K562 (cell line): ENCODE data around the gene CDCP1. TPM values are rescaled to one million over a fixed set of nuclear protein-coding genes. Genes with fewer than 3 reads are reported as not detected.

Source experiments
- CC2D1A ChIP-seq: fragments of 450-650 bp; IDR thresholded peaks from 2 replicates; pipeline ENCODE4 v1.6.1; 2017; ENCODE audit warnings: mild to moderate bottlenecking
- DIDO1 ChIP-seq: fragments of 450-650 bp; IDR thresholded peaks from 2 replicates; pipeline ENCODE4 v1.6.1; 2016; ENCODE audit warnings: low read depth, missing biosample characterization, missing genetic modification characterization
- DNMT1 ChIP-seq: fragments of 450-650 bp; IDR thresholded peaks from 2 replicates; pipeline ENCODE4 v1.6.1; 2016; ENCODE audit warnings: antibody characterized with exemption, mild to moderate bottlenecking
- DPF2 ChIP-seq: fragments of 450-650 bp; IDR thresholded peaks from 2 replicates; pipeline ENCODE4 v1.6.1; 2016
- EHMT2 ChIP-seq: fragments of 450-650 bp; IDR thresholded peaks from 2 replicates; pipeline ENCODE4 v1.6.1; 2018; ENCODE audit warnings: antibody characterized with exemption
- FOXA3 ChIP-seq, 2 experiments: fragments of 450-650 bp in 1 of 2; sonication (generic) in 1 of 2; formaldehyde crosslinking; IDR thresholded peaks in 1 of 2; conservative IDR thresholded peaks in 1 of 2; 2 replicates each; pipeline versions ENCODE4 v1.4.0 to v1.8.0; 2020 to 2022; ENCODE audit warnings: mild to moderate bottlenecking in 2 of 2, missing genetic modification reagents in 1 of 2
- FOXP1 ChIP-seq: sonication (generic); formaldehyde crosslinking; IDR thresholded peaks from 2 replicates; pipeline ENCODE4 v1.8.0; 2022; ENCODE audit warnings: mild to moderate bottlenecking, missing genetic modification reagents
- MTF1 ChIP-seq: fragments of 250-450 bp; sonication (Bioruptor Pico); IDR thresholded peaks from 2 replicates; pipeline ENCODE4 v1.9.0; 2021; ENCODE audit warnings: moderate library complexity, mild to moderate bottlenecking, inconsistent platforms, borderline replicate concordance
- NR2C1 ChIP-seq, 2 experiments: fragments of 450-650 bp; IDR thresholded peaks; 2 replicates each; pipeline ENCODE4 v1.6.1; 2017; ENCODE audit warnings: mild to moderate bottlenecking in 2 of 2, antibody characterized with exemption in 1 of 2, inconsistent platforms in 1 of 2, missing compliant biosample characterization in 1 of 2, missing genetic modification characterization in 1 of 2
- NR2C2 ChIP-seq, 2 experiments: fragments of 200-800 bp in 1 of 2; sonication (Bioruptor generic) in 1 of 2; sonication (generic) in 1 of 2; formaldehyde crosslinking in 1 of 2; IDR thresholded peaks; 2 replicates each; pipeline versions ENCODE4 v1.6.1 to v1.8.0; 2016 to 2022; ENCODE audit warnings: mild to moderate bottlenecking in 1 of 2, missing compliant biosample characterization in 1 of 2, missing genetic modification characterization in 1 of 2, missing genetic modification reagents in 1 of 2
- SMAD2 ChIP-seq: fragments of 150-350 bp; IDR thresholded peaks from 2 replicates; pipeline ENCODE4 v1.6.1; 2014; ENCODE audit warnings: low read depth, mild to moderate bottlenecking, low read length
- TAF7 ChIP-seq: fragments of 450-650 bp; IDR thresholded peaks from 2 replicates; pipeline ENCODE4 v1.6.1; 2016; ENCODE audit warnings: missing genetic modification characterization, missing compliant biosample characterization
- TCF3 ChIP-seq: sonication (generic); formaldehyde crosslinking; IDR thresholded peaks from 2 replicates; pipeline ENCODE4 v1.4.0; 2020; ENCODE audit warnings: mild to moderate bottlenecking, missing genetic modification reagents
- TFAM ChIP-seq: fragments of 250-450 bp; sonication (Bioruptor Pico); conservative IDR thresholded peaks from 2 replicates; pipeline ENCODE4 v1.5.0; 2021; ENCODE audit warnings: mild to moderate bottlenecking, moderate library complexity
- WHSC1 ChIP-seq: IDR thresholded peaks from one replicate; pipeline ENCODE4 v1.6.1; 2012; ENCODE audit warnings: low read length, control low read depth, inconsistent platforms
- ZNF121 ChIP-seq: sonication (generic); formaldehyde crosslinking; conservative IDR thresholded peaks from 2 replicates; pipeline ENCODE4 v1.8.0; 2022; ENCODE audit warnings: missing genetic modification reagents
- polyA plus RNA-seq, 8 experiments: library from polyadenylated mRNA; depleted of rRNA in 4 of 8; stranded (reverse) in 5 of 8; unstranded in 3 of 8; fragments of >200 nt; fragmentation: Nextera tagmentation in 2 of 8; fragmentation: Illumina TruSeq in 1 of 8; extraction: Ambion mirVana in 2 of 8; extraction: Trizol in 1 of 8; gene quantifications; 2 replicates each; pipeline versions ENCODE4 v1.2.1 to v1.2.3, GENCODE V29; 2011 to 2014; ENCODE audit warnings: inconsistent platforms in 1 of 8, missing spikeins in 1 of 8
- total RNA-seq, 7 experiments: library from RNA; depleted of rRNA in 6 of 7; stranded (reverse); fragments of >200 nt in 6 of 7; fragmentation: Illumina TruSeq in 2 of 7; extraction: Trizol in 2 of 7; gene quantifications; 2 replicates each; pipeline versions ENCODE4 v1.2.1 to v1.2.3, GENCODE V29; 2011 to 2021; ENCODE audit warnings: low replicate concordance in 1 of 7
- TF ChIP-seq, protein P1 (sequence below): sonication (generic); formaldehyde crosslinking; IDR thresholded peaks from 2 replicates; pipeline ENCODE4 v1.8.1; 2023; ENCODE audit warnings: mild to moderate bottlenecking, missing genetic modification reagents
- TF ChIP-seq, protein P2 (sequence below): fragments of 450-650 bp; IDR thresholded peaks from 2 replicates; pipeline ENCODE4 v1.7.1; 2018; ENCODE audit warnings: mild to moderate bottlenecking, low read depth; ENCODE audit not compliant: partially characterized antibody
- TF ChIP-seq, protein P3 (sequence below): sonication (generic); formaldehyde crosslinking; IDR thresholded peaks from 2 replicates; pipeline ENCODE4 v1.8.0; 2022; ENCODE audit warnings: mild to moderate bottlenecking, low read depth, missing genetic modification reagents
- TF ChIP-seq, protein P4 (sequence below): fragments of 450-650 bp; formaldehyde crosslinking; IDR thresholded peaks from 2 replicates; pipeline ENCODE4 v1.4.0; 2020; ENCODE audit warnings: mild to moderate bottlenecking, mixed read lengths

Gene CDCP1
- total and polyA plus RNA-seq, 9 of the 15 experiments (the other 6 are each of a cell fraction or from before 2014, with no cell fraction given): 3.9 to 16.4 (median 5.2) TPM

DNA sequence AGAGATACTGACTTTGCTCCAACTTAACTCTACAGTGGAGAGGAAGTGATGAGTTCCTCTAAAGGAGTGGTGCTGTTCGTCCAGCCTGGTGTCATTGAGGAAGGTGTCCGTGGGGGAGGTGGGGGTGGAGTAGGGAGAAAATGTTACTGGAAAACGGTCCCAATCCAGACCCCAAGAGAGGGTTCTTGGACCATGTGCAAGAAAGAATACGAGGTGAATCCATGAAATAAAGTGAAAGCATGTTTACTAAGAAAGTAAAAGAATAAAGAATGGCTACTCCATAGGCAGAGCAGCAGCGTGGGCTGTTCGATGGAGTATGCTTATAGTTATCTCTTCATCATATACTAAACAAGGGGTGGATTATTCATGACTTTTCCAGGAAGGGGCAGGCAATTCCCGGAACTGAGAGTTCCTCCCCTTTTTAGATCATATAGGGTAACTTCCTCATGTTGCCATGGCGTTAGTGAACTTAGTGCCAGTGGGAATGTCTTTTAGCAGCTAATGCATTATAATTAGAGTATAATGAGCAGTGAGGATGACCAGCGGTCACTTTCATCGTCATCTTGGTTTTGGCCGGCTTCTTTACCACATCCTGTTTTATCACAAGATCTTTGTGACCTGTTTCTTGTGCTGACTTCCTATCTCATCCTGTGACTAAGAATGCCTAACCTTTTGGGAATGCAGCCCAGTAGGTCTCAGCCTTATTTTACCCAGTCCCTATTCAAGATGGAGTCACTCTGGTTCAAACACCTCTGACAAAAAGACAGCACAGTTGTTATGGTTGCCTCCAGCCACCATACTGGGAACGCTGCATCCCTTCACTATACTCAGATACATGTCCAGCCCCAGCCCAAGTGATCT, 81.4 kb downstream of the CDCP1 start (continued):
- TF ChIP-seq, protein P1, sequence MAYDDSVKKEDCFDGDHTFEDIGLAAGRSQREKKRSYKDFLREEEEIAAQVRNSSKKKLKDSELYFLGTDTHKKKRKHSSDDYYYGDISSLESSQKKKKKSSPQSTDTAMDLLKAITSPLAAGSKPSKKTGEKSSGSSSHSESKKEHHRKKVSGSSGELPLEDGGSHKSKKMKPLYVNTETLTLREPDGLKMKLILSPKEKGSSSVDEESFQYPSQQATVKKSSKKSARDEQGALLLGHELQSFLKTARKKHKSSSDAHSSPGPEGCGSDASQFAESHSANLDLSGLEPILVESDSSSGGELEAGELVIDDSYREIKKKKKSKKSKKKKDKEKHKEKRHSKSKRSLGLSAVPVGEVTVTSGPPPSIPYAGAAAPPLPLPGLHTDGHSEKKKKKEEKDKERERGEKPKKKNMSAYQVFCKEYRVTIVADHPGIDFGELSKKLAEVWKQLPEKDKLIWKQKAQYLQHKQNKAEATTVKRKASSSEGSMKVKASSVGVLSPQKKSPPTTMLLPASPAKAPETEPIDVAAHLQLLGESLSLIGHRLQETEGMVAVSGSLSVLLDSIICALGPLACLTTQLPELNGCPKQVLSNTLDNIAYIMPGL (CRISPR knock-in tag): no peak
- TF ChIP-seq FOXA3 (CRISPR knock-in tag; conservative IDR thresholded peaks at IDR 0.05 in 1 of 2, IDR thresholded peaks at IDR 0.05 in 1 of 2) (peak; percentile 79 to 96), DPF2 (peak; percentile 95), NR2C2 (CRISPR knock-in tag; IDR thresholded peaks at IDR 0.05) (no peak; the same call in none of the 2 replicates), NR2C2 (tag; IDR thresholded peaks at IDR 0.05) (peak; percentile 99), WHSC1 (no peak), TAF7 (peak; percentile 100), ZNF121 (CRISPR knock-in tag) (no peak; the same call in 1 of the 2 replicates), CC2D1A (peak; percentile 95), DIDO1 (tag) (peak; percentile 100), TFAM (CRISPR knock-in tag) (no peak), NR2C1 (IDR thresholded peaks at IDR 0.05) (no peak), NR2C1 (tag; IDR thresholded peaks at IDR 0.05) (peak; percentile 100), SMAD2 (no peak), MTF1 (peak; percentile 100), EHMT2 (no peak), FOXP1 (CRISPR knock-in tag) (0 out of 2 replicates have a peak, but pooled peaks have one; percentile 7), DNMT1 (no peak), TCF3 (CRISPR knock-in tag) (0 out of 2 replicates have a peak, but pooled peaks have one; percentile 21)
- TF ChIP-seq, protein P2, sequence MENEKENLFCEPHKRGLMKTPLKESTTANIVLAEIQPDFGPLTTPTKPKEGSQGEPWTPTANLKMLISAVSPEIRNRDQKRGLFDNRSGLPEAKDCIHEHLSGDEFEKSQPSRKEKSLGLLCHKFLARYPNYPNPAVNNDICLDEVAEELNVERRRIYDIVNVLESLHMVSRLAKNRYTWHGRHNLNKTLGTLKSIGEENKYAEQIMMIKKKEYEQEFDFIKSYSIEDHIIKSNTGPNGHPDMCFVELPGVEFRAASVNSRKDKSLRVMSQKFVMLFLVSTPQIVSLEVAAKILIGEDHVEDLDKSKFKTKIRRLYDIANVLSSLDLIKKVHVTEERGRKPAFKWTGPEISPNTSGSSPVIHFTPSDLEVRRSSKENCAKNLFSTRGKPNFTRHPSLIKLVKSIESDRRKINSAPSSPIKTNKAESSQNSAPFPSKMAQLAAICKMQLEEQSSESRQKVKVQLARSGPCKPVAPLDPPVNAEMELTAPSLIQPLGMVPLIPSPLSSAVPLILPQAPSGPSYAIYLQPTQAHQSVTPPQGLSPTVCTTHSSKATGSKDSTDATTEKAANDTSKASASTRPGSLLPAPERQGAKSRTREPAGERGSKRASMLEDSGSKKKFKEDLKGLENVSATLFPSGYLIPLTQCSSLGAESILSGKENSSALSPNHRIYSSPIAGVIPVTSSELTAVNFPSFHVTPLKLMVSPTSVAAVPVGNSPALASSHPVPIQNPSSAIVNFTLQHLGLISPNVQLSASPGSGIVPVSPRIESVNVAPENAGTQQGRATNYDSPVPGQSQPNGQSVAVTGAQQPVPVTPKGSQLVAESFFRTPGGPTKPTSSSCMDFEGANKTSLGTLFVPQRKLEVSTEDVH: peak; percentile 37
- TF ChIP-seq, protein P3, sequence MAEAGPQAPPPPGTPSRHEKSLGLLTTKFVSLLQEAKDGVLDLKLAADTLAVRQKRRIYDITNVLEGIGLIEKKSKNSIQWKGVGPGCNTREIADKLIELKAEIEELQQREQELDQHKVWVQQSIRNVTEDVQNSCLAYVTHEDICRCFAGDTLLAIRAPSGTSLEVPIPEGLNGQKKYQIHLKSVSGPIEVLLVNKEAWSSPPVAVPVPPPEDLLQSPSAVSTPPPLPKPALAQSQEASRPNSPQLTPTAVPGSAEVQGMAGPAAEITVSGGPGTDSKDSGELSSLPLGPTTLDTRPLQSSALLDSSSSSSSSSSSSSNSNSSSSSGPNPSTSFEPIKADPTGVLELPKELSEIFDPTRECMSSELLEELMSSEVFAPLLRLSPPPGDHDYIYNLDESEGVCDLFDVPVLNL (CRISPR knock-in tag): no peak
- TF ChIP-seq, protein P4, sequence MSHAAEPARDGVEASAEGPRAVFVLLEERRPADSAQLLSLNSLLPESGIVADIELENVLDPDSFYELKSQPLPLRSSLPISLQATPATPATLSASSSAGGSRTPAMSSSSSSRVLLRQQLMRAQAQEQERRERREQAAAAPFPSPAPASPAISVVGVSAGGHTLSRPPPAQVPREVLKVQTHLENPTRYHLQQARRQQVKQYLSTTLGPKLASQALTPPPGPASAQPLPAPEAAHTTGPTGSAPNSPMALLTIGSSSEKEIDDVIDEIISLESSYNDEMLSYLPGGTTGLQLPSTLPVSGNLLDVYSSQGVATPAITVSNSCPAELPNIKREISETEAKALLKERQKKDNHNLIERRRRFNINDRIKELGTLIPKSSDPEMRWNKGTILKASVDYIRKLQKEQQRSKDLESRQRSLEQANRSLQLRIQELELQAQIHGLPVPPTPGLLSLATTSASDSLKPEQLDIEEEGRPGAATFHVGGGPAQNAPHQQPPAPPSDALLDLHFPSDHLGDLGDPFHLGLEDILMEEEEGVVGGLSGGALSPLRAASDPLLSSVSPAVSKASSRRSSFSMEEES (CRISPR knock-in tag): peak; percentile 97
